NCI-H82 treated with DMSO at 0.1 percent for 48 hours (cell line): ENCODE measurements around the gene PEX7.
A peak's percentile ranks its signal among the peaks of the same experiment; 100 is the strongest.
"Not testable (repeated sequence)": the region's sequence is repeated elsewhere in the genome, so short reads cannot be mapped to it uniquely, and the experiment has no call there.

Experiments
- DNase-seq: peaks from one replicate; lab custom pipeline; 2025; ENCODE audit not compliant: unreplicated experiment; lab: John Stamatoyannopoulos, UW

The PEX7 gene

GRCh38 chr6:136822376-136823127 lies at the start of gene PEX7:
Gene PEX7, plus strand, starts transcription at chr6:136822592. Its CDS starts 74 bp downstream, at chr6:136822666.
- peak; percentile 77 for DNase-seq

DNA sequence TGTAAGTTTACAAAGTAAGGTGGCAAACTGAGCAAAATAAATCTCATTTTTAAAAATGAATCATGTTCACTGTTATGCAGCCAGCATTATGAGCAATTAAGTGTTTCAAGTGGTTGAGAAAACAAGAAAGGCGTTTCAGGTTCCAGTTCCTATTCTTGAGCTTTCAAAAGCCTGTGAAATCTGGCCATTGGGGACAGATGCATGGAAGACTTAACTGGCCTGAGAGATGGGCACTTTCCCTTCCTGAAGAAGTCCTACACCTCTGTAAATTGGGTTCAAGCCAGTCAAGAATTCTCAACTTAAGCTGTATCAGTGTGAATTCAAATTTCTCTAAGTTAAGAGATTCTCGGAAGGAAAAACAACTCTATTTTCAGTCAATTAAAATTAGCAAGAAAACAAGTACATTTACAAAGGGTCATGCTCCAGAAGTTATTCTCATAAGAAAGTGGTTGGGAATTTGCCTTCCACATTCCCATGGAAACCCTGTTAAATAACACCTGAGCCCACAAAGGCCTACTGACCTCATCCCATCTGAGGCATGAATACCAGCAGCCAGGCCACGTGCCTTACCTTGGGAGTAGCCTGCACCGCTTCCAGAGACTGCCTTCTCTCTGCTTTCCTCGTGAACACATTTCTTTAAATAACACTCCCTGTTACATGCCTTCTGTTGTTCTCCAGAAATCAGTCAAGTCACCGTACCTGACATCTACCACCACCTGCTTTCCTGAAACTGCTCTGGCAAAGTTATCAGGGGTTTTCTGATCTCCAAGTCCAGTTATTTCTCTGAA lies 49.5 kb upstream of the PEX7 start:
- DNase-seq = no peak

DNA sequence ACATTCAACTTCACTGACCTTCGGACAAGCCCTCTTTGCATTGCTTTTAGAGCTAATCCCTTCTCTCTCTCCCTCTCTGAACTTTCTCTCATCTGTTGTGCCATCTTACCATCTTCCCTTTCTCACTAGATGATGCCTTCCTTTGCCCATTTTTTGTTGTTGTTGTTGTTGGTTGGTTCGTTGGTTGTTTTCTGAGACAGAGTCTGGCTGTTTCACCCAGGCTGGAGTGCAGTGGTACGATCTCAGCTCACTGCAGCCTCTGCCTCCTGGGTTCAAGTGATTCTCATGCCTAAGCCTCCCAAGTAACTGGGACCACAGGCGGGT lies 49.0 kb upstream of the PEX7 start:
- no peak for DNase-seq

GRCh38 chr6:136774228-136775041 lies 48.0 kb upstream of the PEX7 start:
- DNase-seq = no peak

GRCh38 chr6:136775081-136775480 lies 47.3 kb upstream of the PEX7 start:
- DNase-seq = no peak

DNA sequence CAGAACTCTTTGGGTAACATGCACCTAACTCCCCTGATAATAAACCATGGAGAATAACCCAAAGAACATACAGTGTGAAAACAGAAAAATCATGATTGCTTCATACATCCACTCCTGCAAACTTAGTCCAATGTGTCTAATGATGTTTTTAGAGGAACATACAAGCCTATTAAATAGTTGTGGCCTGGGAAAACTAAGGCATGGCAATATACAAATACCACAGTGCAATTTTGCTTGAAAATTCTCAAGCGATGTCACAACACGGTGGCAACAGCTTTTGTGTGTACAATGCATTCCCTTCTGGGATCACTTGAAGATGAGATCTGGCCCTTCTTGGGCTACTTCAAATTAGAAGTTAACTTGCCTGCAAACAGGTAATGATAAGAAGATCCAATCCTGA lies 46.8 kb upstream of the PEX7 start:
- no peak for DNase-seq

- no peak for DNase-seq
Observed at GRCh38 chr6:136777651-136778050, 44.7 kb upstream of the PEX7 start.

GRCh38 chr6:136779682-136780081 lies 42.7 kb upstream of the PEX7 start:
- DNase-seq = no peak

DNA sequence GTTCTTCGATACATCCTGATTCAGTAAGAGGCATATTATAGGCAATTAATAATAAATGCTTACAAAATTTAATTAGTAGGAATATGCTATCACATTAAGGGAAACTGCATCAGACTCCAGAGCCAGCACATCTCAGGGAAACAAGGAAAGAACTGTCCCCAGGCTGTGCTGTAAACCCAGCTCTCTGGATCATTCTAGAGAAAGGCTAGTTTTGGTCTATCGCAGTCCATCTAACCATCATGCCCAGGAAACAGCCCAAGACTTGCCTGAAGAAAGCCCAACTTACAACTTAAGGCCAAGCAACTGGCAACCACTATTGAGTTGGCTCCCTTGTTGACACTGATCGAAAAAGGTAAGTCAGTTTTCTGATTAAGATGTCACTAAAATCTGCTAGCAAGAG lies 41.4 kb upstream of the PEX7 start:
- DNase-seq = no peak

DNA sequence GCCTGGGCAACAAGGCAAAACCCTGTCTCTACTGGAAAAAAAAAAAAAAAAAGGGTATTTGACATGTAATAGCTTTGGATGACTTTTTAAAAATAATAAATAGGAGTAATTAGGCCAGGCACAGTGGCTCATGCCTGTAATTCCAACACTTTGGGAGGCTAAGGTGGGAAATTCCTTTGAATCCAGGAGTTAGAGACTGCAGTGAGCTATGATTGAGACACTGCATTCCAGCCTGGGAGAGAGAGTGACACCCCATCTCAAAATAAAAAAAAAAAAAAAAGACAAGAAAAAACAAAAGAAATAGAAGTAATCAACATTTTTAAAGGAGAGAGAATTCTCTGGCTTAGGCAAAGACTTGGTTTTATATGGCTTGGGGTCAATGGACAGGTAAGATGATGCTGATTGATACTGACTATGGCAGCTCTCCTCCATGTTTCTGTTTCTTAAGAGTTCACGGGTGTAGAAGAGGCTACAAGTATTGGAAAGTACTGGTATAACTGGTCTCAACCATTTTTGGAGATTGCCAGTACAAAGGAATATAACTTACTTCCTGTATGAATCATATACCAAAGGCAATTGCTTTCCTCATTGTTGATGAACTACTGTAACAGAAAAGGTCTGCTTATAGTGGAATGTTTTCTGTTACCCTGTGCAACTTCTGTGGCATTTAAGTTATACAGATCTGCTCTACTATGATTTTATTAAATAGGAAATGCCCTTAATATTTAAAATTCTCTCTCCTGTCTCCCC lies 40.2 kb upstream of the PEX7 start:
- DNase-seq = no peak

GRCh38 chr6:136783021-136783420 lies 39.4 kb upstream of the PEX7 start:
- no peak for DNase-seq

- DNase-seq = no peak
Observed at GRCh38 chr6:136783495-136784270, 38.7 kb upstream of the PEX7 start.

DNA sequence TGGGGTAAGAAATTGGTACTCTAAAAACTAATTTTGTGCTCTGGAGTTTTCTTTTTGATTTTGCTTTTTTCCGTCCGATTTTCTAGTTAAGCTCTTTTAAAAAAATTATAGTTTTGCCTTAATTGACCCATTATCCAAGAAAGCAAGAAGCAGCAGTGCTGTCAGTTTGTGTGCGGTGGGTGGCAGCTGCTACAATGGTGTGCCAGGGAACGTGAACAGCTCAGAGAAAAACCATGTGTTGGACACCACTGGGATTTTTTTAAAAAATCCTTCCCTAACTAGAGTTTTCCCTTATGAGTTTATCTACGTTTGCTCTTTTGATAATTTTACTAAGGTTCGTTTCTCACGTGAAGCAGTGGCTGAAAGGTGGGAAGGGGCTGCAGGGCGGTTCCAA lies 38.1 kb upstream of the PEX7 start:
- no peak for DNase-seq

DNA sequence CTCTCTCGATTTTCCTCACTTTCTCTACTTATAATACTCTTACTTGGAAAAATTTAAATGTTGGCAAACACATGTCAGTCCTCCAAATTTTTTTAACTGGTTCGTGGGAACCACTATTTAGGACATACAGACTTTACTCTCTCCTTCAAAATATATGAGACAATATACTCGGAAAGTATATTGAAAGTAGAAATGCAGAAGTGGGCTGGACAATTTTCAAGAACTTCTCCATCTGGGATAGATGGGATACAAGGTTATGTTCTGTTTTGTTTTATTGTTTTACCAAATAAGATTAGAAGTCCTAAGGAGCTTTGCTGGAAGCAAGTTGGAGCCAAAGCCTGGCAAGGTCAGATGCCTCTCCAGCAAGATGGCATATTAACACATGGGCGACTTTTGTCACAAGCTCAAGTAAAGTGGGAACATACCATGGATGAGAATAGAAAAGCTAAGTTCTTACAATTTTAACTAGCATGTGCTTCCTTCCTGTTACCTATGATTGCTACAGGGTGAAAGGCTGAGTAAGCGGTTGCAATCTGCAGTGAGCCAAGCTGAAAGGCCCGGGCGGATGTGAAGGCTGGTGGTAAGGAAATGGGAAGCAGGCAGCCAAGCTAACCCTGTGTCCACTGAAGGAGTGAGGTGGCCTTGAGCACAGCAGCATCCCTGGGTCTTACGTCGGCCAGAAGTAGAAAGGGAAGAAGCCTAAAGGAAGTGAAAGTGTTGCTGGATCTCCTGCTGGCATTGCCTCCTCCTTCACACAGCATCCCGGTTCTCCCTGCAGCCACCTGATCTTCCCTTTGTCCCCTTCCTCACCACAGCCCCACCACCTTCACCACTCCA lies 37.3 kb upstream of the PEX7 start:
- no peak for DNase-seq

DNA sequence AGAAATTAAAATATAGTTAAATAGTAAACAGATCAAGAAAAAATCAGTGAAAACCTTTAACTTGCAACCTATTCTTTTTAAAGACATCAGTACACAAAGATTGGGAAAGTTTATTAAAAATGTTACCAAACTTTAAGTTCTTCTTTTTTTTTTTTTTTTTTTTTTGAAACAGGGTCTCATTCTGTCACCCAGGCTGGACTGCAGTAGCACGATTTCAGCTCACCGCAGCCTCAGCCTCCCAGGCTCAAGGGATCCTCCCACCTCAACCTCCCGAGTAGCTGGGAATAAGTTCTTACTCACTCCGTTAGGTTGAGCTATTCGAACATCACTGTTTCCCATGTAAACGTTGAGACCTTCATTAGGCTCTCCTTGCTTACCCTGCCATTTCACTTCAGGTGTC lies 35.7 kb upstream of the PEX7 start:
- DNase-seq = no peak

GRCh38 chr6:136787726-136788068 lies 34.7 kb upstream of the PEX7 start:
- DNase-seq = no peak

DNA sequence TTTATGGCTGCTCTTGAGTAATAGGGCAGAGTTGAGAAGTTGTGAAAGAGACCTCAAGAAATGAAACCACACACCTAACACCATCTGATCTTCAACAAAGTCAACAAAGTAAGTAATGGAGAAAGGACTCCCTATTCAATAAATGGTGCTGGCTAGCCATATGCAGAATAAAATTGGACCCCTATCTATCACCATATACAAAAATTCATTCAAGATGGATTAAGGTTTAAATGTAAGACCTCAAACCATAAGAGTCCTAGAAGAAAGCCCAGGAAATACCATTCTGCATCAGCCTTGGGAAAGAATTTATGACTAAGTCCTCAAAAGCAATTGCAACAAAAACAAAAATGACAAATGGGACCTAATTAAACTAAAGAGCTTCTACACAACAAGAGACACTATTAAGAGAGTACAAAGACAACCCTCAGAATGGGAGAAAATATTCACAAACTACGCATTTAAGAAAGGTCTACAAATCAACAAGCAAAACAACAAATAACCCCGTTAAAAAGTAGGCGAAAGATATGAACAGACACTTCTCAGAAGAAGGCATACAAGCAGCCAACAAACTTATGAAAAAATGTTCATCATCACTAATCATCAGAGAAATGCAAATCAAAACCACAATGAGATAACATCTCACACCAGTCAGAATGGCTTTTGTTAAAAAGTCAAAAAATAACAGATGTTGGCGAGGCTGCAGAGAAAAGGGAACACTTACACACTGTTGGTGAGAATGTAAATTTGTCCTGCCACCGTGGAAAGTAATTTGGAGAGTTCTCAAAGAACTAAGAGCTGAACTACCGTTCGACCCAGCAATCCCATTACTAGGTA lies 34.1 kb upstream of the PEX7 start:
- DNase-seq = no peak

- DNase-seq = not testable (repeated sequence)
Observed at GRCh38 chr6:136789440-136789839, 33.0 kb upstream of the PEX7 start.
